Keratinocyte (primary cell): ENCODE measurements around the gene GJD4. TPM values are rescaled to one million over a fixed set of nuclear protein-coding genes. Genes with fewer than 3 reads are reported as not detected.

Experiments used
- DNase-seq: peaks from one replicate; pipeline ENCODE4 v3.0.0-alpha.2; 2011; ENCODE audit warnings: low read depth, missing footprints, low spot score
- FAIRE-seq: peaks from 2 replicates; lab custom pipeline; 2011; peaks lifted over from hg19 to GRCh38; lab: Jason Lieb, UNC
- H2AFZ ChIP-seq: 2 replicates; pipeline ENCODE4 v1.6.0; 2012; ENCODE audit warnings: low read length, control low read depth, inconsistent platforms; ENCODE audit not compliant: control insufficient read depth
- H3K27ac ChIP-seq: 2 replicates; pipeline ENCODE4 v1.5.1; 2011; ENCODE audit warnings: low read length; ENCODE audit not compliant: control insufficient read depth, insufficient read depth
- H3K27me3 ChIP-seq: 3 replicates; pipeline ENCODE4 v1.6.0; 2011; ENCODE audit warnings: low read length; ENCODE audit not compliant: control insufficient read depth, insufficient read depth; ENCODE audit errors: extremely low read depth
- H3K36me3 ChIP-seq, 2 experiments: 2 replicates in 1 of 2; 3 replicates in 1 of 2; pipeline ENCODE4 v1.5.1; 2011; ENCODE audit warnings: low read length in 2 of 2, mild to moderate bottlenecking in 1 of 2; ENCODE audit not compliant: control insufficient read depth in 2 of 2, insufficient read depth in 2 of 2; ENCODE audit errors: extremely low read depth in 1 of 2
- H3K4me1 ChIP-seq: 3 replicates; pipeline ENCODE4 v1.5.1; 2011; ENCODE audit warnings: low read length; ENCODE audit not compliant: control insufficient read depth, insufficient read depth; ENCODE audit errors: extremely low read depth
- H3K4me2 ChIP-seq: 3 replicates; pipeline ENCODE4 v1.6.0; 2011; ENCODE audit warnings: low read depth, low read length; ENCODE audit not compliant: control insufficient read depth, insufficient read depth; ENCODE audit errors: extremely low read depth
- H3K4me3 ChIP-seq, 3 experiments: fragments of 200-600 bp in 1 of 3; sonication (generic) in 1 of 3; 2 replicates in 2 of 3; 3 replicates in 1 of 3; pipeline ENCODE4 v1.5.1; 2011 to 2016; ENCODE audit warnings: low read length in 3 of 3, mild to moderate bottlenecking in 3 of 3, control low read depth in 2 of 3, inconsistent platforms in 1 of 3, low read depth in 1 of 3, mixed read lengths in 1 of 3, mixed run types in 1 of 3, moderate library complexity in 1 of 3; ENCODE audit not compliant: control insufficient read depth in 2 of 3, insufficient read depth in 2 of 3; ENCODE audit errors: extremely low read depth in 1 of 3
- H3K79me2 ChIP-seq: 2 replicates; pipeline ENCODE4 v1.6.0; 2012; ENCODE audit warnings: low read length; ENCODE audit not compliant: control insufficient read depth, insufficient read depth
- H3K9ac ChIP-seq: 3 replicates; pipeline ENCODE4 v1.6.0; 2011; ENCODE audit warnings: low read length; ENCODE audit not compliant: control insufficient read depth, insufficient read depth; ENCODE audit errors: extremely low read depth
- H3K9me1 ChIP-seq: 3 replicates; pipeline ENCODE4 v1.6.0; 2011; ENCODE audit warnings: low read length; ENCODE audit not compliant: control insufficient read depth, insufficient read depth; ENCODE audit errors: extremely low read depth
- H3K9me3 ChIP-seq: 2 replicates; pipeline ENCODE4 v1.5.1; 2012; ENCODE audit warnings: low read depth, low read length; ENCODE audit not compliant: control insufficient read depth
- H4K20me1 ChIP-seq: 3 replicates; pipeline ENCODE4 v1.6.0; 2011; ENCODE audit warnings: low read length; ENCODE audit not compliant: control insufficient read depth, insufficient read depth; ENCODE audit errors: extremely low read depth
- EZH2 ChIP-seq: IDR thresholded peaks from one replicate; pipeline ENCODE4 v1.6.1; 2012; ENCODE audit warnings: inconsistent platforms, mild to moderate bottlenecking, low read length, moderate library complexity
- dilution Hi-C: fragments of 300-500 bp; cut with MboI; formaldehyde crosslinking; loops from one replicate; pipeline ENCODE4 v1.7.0; 2020; ENCODE audit warnings: low sequenced_read_pairs; ENCODE audit not compliant: extremely low pct_ligation_motif_present
- polyA plus RNA-seq, 5 experiments: library from polyadenylated mRNA; depleted of rRNA in 3 of 5; stranded (reverse) in 3 of 5; stranded (forward) in 1 of 5; unstranded in 1 of 5; fragments of >200 nt; gene quantifications; 1 replicate in 1 of 5; 2 replicates in 3 of 5; 3 replicates in 1 of 5; pipeline versions ENCODE4 v1.2.1 to v1.2.3, GENCODE V29; 2011 to 2012; ENCODE audit warnings: missing spikeins in 2 of 5, low read depth in 1 of 5, low replicate concordance in 1 of 5
- TF ChIP-seq, protein P1 (sequence below), 3 experiments: IDR thresholded peaks in 1 of 3; conservative IDR thresholded peaks in 1 of 3; optimal IDR thresholded peaks in 1 of 3; 2 replicates in 2 of 3; 3 replicates in 1 of 3; pipeline versions ENCODE3 to v1.5.1; 2011; ENCODE audit warnings: low read length in 3 of 3, mild to moderate bottlenecking in 3 of 3, moderate library complexity in 2 of 3, control low read depth in 1 of 3, inconsistent platforms in 1 of 3; ENCODE audit not compliant: insufficient read depth in 2 of 3; ENCODE audit errors: extremely low read depth in 1 of 3

The GJD4 gene
- polyA plus RNA-seq, 1 donor (not counting 4 experiments of a cell fraction or from before 2014, with no cell fraction given) = not detected

GRCh38 chr10:35584946-35585345, 20.2 kb upstream of the GJD4 start:
- Histone ChIP-seq H4K20me1 (no peaks in the 10 kb centered on the region), H3K27me3 (peaks cover 14% of the 10 kb centered on the region), H2AFZ (no peak overlapping the region), H3K27ac (no peak overlapping the region), H3K4me2 (no peak overlapping the region), H3K36me3 (no peaks in the 10 kb centered on the region), H3K4me3 (no peak overlapping the region), H3K79me2 (no peaks in the 10 kb centered on the region), H3K9me1 (no peaks in the 10 kb centered on the region), H3K4me1 (no peaks in the 10 kb centered on the region), H3K9ac (no peak overlapping the region), H3K9me3 (no peaks in the 10 kb centered on the region)
- FAIRE-seq (no peak), DNase-seq (no peak)
- dilution Hi-C loops = no loop called here
- TF ChIP-seq, protein P1, sequence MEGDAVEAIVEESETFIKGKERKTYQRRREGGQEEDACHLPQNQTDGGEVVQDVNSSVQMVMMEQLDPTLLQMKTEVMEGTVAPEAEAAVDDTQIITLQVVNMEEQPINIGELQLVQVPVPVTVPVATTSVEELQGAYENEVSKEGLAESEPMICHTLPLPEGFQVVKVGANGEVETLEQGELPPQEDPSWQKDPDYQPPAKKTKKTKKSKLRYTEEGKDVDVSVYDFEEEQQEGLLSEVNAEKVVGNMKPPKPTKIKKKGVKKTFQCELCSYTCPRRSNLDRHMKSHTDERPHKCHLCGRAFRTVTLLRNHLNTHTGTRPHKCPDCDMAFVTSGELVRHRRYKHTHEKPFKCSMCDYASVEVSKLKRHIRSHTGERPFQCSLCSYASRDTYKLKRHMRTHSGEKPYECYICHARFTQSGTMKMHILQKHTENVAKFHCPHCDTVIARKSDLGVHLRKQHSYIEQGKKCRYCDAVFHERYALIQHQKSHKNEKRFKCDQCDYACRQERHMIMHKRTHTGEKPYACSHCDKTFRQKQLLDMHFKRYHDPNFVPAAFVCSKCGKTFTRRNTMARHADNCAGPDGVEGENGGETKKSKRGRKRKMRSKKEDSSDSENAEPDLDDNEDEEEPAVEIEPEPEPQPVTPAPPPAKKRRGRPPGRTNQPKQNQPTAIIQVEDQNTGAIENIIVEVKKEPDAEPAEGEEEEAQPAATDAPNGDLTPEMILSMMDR (optimal IDR thresholded peaks at IDR 0.05 in 1 of 3, IDR thresholded peaks at IDR 0.05 in 1 of 3, conservative IDR thresholded peaks at IDR 0.05 in 1 of 3; ENCODE audit: extremely low read depth in 1 of 3, insufficient read depth in 2 of 3, low read length in 3 of 3) = no peak
- TF ChIP-seq EZH2 = no peak

DNA sequence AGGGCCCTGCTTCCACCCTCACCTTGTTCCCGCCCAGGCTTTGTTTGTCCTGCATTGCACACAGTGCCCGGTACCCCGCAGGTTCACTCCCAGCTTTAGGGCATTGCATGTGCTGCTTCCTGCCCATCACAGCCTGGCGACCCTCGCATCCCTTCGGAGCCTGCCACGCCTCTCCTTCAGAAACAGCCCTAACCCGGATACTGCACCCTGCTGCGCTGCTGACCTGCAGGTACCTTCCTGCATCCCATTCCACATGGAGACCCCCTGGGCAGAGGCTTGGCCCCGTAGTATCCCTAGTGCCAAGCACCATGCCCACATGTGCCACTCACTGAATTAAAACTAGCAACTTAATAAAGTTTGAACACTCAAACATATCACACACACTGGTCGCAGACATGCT, 19.8 kb upstream of the GJD4 start:
- no peak overlapping the region for H3K27ac ChIP-seq
- no peaks in the 10 kb centered on the region for H3K9me3 ChIP-seq
- H3K36me3 ChIP-seq = no peaks in the 10 kb centered on the region
- no peaks in the 10 kb centered on the region for H3K4me1 ChIP-seq
- no peaks in the 10 kb centered on the region for H3K9me1 ChIP-seq
- no peak for TF ChIP-seq EZH2
- TF ChIP-seq, protein P1 (optimal IDR thresholded peaks at IDR 0.05 in 1 of 3, IDR thresholded peaks at IDR 0.05 in 1 of 3, conservative IDR thresholded peaks at IDR 0.05 in 1 of 3; ENCODE audit: extremely low read depth in 1 of 3, insufficient read depth in 2 of 3, low read length in 3 of 3) = no peak
- H3K79me2 ChIP-seq = no peaks in the 10 kb centered on the region
- H3K4me2 ChIP-seq = no peak overlapping the region
- H2AFZ ChIP-seq = no peak overlapping the region
- H3K9ac ChIP-seq = no peak overlapping the region
- no peak overlapping the region for H3K4me3 ChIP-seq
- no peaks in the 10 kb centered on the region for H4K20me1 ChIP-seq
- FAIRE-seq = no peak
- dilution Hi-C loops = no loop called here
- peaks cover 9% of the 10 kb centered on the region for H3K27me3 ChIP-seq
- DNase-seq = no peak
